GM12878 (cell line): ENCODE results near the gene SARDH. TPM values are rescaled to one million over a fixed set of nuclear protein-coding genes. Genes with fewer than 3 reads are reported as not detected.

ENCODE experiments used
- ATAC-seq: fragments of 200-7000 bp; cut with Tn5 transposase; 3 replicates; pipeline ENCODE4 v1.9.1; 2020; ENCODE audit warnings: mild to moderate bottlenecking, moderate library complexity
- BruUV-seq: library from RNA; stranded (reverse); fragments of 400-500 nt; replicated peaks from 2 replicates; lab custom pipeline; 2021; lab: Mats Ljungman, UMichigan
- CTCF ChIA-PET: fragments of 300-600 bp; sonication (Branson Sonifier 250); formaldehyde crosslinking; extraction: SDS; loops from one replicate; lab custom pipeline; 2021; ENCODE audit warnings: inconsistent platforms; lab: Yijun Ruan, JAX
- POLR2A ChIA-PET: fragments of 350-600 bp; formaldehyde crosslinking; extraction: SDS; loops from one replicate; lab custom pipeline; 2021; ENCODE audit warnings: inconsistent platforms; lab: Charles Lee
- RAD21 ChIA-PET: fragments of 300-600 bp; sonication (Branson Sonifier 250); formaldehyde crosslinking; loops from one replicate; lab custom pipeline; 2023; ENCODE audit warnings: antibody characterized with exemption; ENCODE audit not compliant: unreplicated experiment; lab: Charles Lee
- SMC1A ChIA-PET: fragments of 300-600 bp; sonication (Branson Sonifier 250); formaldehyde crosslinking; loops from one replicate; lab custom pipeline; 2023; ENCODE audit not compliant: unreplicated experiment, uncharacterized antibody; lab: Charles Lee
- DNase-seq: peaks from one replicate; pipeline ENCODE4 v3.0.0-alpha.2; 2011; ENCODE audit warnings: low read depth, low spot score
- FAIRE-seq: peaks from 3 replicates; lab custom pipeline; 2011; peaks lifted over from hg19 to GRCh38; lab: Jason Lieb, UNC
- H2AFZ ChIP-seq: 2 replicates; pipeline ENCODE4 v1.6.0; 2011; ENCODE audit warnings: low read depth, low read length, control low read depth; ENCODE audit not compliant: control insufficient read depth
- H3K27ac ChIP-seq: 2 replicates; pipeline ENCODE4 v1.5.1; 2011; ENCODE audit warnings: control low read depth; ENCODE audit not compliant: control insufficient read depth, insufficient read depth
- H3K27me3 ChIP-seq, 2 experiments: replicated peaks in 1 of 2; 2 replicates each; pipeline versions ENCODE4 v1.6.0 to v1.6.1; 2011; ENCODE audit warnings: low read length in 1 of 2; ENCODE audit not compliant: control insufficient read depth in 2 of 2, insufficient read depth in 2 of 2
- H3K36me3 ChIP-seq, 2 experiments: 2 replicates each; pipeline ENCODE4 v1.5.1; 2011; ENCODE audit warnings: low read length in 1 of 2; ENCODE audit not compliant: control insufficient read depth in 2 of 2, insufficient read depth in 2 of 2
- H3K4me1 ChIP-seq: 2 replicates; pipeline ENCODE4 v1.6.1; 2011; ENCODE audit warnings: mild to moderate bottlenecking, low read length, moderate library complexity, mixed read lengths; ENCODE audit not compliant: control insufficient read depth, insufficient read depth
- H3K4me2 ChIP-seq: 2 replicates; pipeline ENCODE4 v1.6.0; 2011; ENCODE audit warnings: control low read depth; ENCODE audit not compliant: control insufficient read depth, insufficient read depth
- H3K4me3 ChIP-seq: fragments of 200-600 bp; sonication (generic); 2 replicates; pipeline ENCODE4 v1.5.1; 2016
- H3K79me2 ChIP-seq: 2 replicates; pipeline ENCODE4 v1.6.0; 2011; ENCODE audit warnings: low read length; ENCODE audit not compliant: control insufficient read depth, insufficient read depth
- H3K9ac ChIP-seq: 2 replicates; pipeline ENCODE4 v1.8.0; 2011; ENCODE audit warnings: low read length, control low read depth, mixed read lengths; ENCODE audit not compliant: control insufficient read depth, insufficient read depth
- H3K9me3 ChIP-seq: replicated peaks from 3 replicates; pipeline ENCODE4 v1.5.1; 2011; ENCODE audit warnings: mild to moderate bottlenecking, low read length; ENCODE audit not compliant: control insufficient read depth, insufficient read depth
- H4K20me1 ChIP-seq: 2 replicates; pipeline ENCODE4 v1.6.0; 2011; ENCODE audit not compliant: control insufficient read depth, insufficient read depth
- BACH1 ChIP-seq: fragments of 450-650 bp; IDR thresholded peaks from 2 replicates; pipeline ENCODE4 v1.6.1; 2017; ENCODE audit warnings: mild to moderate bottlenecking, borderline replicate concordance
- BRCA1 ChIP-seq: IDR thresholded peaks from 2 replicates; pipeline ENCODE4 v1.6.1; 2011; ENCODE audit warnings: low read depth, low read length, improper control_type of control experiment
- CBFB ChIP-seq: IDR thresholded peaks from 2 replicates; pipeline ENCODE4 v1.6.1; 2016; ENCODE audit warnings: antibody characterized with exemption, low read depth
- EED ChIP-seq: sonication (generic); IDR thresholded peaks from 2 replicates; pipeline ENCODE4 v1.6.1; 2016; ENCODE audit warnings: antibody characterized with exemption, low read depth
- HDAC2 ChIP-seq: fragments of 200-600 bp; sonication (generic); IDR thresholded peaks from 2 replicates; pipeline ENCODE4 v1.6.1; 2017
- JUNB ChIP-seq: IDR thresholded peaks from 2 replicates; pipeline ENCODE4 v1.6.1; 2016; ENCODE audit warnings: antibody characterized with exemption, mild to moderate bottlenecking
- PAX8 ChIP-seq: fragments of 450-650 bp; IDR thresholded peaks from 2 replicates; pipeline ENCODE4 v1.6.1; 2017; ENCODE audit warnings: mild to moderate bottlenecking, moderate library complexity
- POLR2A ChIP-seq: IDR thresholded peaks from 2 replicates; pipeline ENCODE4 v1.6.1; 2011; ENCODE audit warnings: low read depth, mild to moderate bottlenecking, low read length
- RELA ChIP-seq: fragments of 450-650 bp; IDR thresholded peaks from 2 replicates; pipeline ENCODE4 v1.8.0; 2014; ENCODE audit warnings: borderline replicate concordance; ENCODE audit not compliant: partially characterized antibody
- STAT1 ChIP-seq: fragments of 450-650 bp; conservative IDR thresholded peaks from 2 replicates; pipeline ENCODE4 v1.6.1; 2014; ENCODE audit warnings: antibody characterized with exemption, mild to moderate bottlenecking
- TAF1 ChIP-seq: IDR thresholded peaks from 2 replicates; pipeline ENCODE4 v1.6.1; 2011; ENCODE audit warnings: mild to moderate bottlenecking, low read depth, low read length, borderline replicate concordance
- YBX1 ChIP-seq: fragments of 450-650 bp; IDR thresholded peaks from 2 replicates; pipeline ENCODE4 v1.6.1; 2016; ENCODE audit warnings: antibody characterized with exemption
- ZNF24 ChIP-seq: fragments of 450-650 bp; IDR thresholded peaks from 2 replicates; pipeline ENCODE4 v1.6.1; 2017; ENCODE audit warnings: antibody characterized with exemption, mild to moderate bottlenecking
- ZNF274 ChIP-seq: IDR thresholded peaks from one replicate; pipeline ENCODE4 v1.8.0; 2011; ENCODE audit not compliant: insufficient read length, insufficient read depth
- WGBS: methylation state at CpG from one replicate; pipeline ENCODE4 v1.1.6; 2016; ENCODE audit warnings: low lambda C conversion rate; ENCODE audit not compliant: insufficient replicate concordance, insufficient coverage; ENCODE audit errors: missing lambda C conversion rate; 5-methylcytosine and 5-hydroxymethylcytosine counted together
- in situ Hi-C: fragments of 300-500 bp; cut with MboI; formaldehyde crosslinking; loops from 9 replicates; pipeline ENCODE4 v1.14.3; 2018; ENCODE audit warnings: mixed read lengths
- intact Hi-C: fragments of 100-400 bp; cut with micrococcal nuclease; formaldehyde crosslinking; loops from one replicate; pipeline ENCODE4 v1.14.2; 2022; ENCODE audit not compliant: unreplicated experiment
- polyA plus RNA-seq, 11 experiments: library from polyadenylated mRNA; depleted of rRNA in 4 of 11; unstranded in 6 of 11; stranded (reverse) in 5 of 11; fragments of >200 nt; fragmentation: Nextera tagmentation in 4 of 11; fragmentation: Illumina TruSeq in 1 of 11; extraction: Ambion mirVana in 4 of 11; extraction: Trizol in 1 of 11; gene quantifications; 1 replicate in 1 of 11; 2 replicates in 10 of 11; pipeline versions ENCODE4 v1.2.1 to v1.2.3, GENCODE V29; 2011 to 2016; ENCODE audit warnings: inconsistent platforms in 2 of 11, missing spikeins in 2 of 11, low read depth in 1 of 11
- total RNA-seq, 4 experiments: library from RNA; depleted of rRNA in 3 of 4; stranded (reverse); fragments of >200 nt in 3 of 4; fragmentation: Illumina TruSeq in 1 of 4; extraction: Trizol in 1 of 4; gene quantifications; 2 replicates each; pipeline versions ENCODE4 v1.2.1 to v1.2.3, GENCODE V29; 2013 to 2021
- TF ChIP-seq, protein P1 (sequence below): IDR thresholded peaks from 2 replicates; pipeline ENCODE4 v1.6.1; 2011; ENCODE audit warnings: mild to moderate bottlenecking, low read depth, low read length, moderate library complexity; ENCODE audit not compliant: insufficient replicate concordance
- TF ChIP-seq, protein P2 (sequence below): fragments of 450-650 bp; formaldehyde crosslinking; IDR thresholded peaks from 2 replicates; pipeline ENCODE4 v1.5.0; 2022; ENCODE audit warnings: mild to moderate bottlenecking, missing genetic modification characterization

Gene SARDH
- total and polyA plus RNA-seq, 10 of the 15 experiments (the other 5 are each of a cell fraction or from before 2014, with no cell fraction given): 0.03 to 0.15 (median 0.10) TPM; not detected in 6

DNA sequence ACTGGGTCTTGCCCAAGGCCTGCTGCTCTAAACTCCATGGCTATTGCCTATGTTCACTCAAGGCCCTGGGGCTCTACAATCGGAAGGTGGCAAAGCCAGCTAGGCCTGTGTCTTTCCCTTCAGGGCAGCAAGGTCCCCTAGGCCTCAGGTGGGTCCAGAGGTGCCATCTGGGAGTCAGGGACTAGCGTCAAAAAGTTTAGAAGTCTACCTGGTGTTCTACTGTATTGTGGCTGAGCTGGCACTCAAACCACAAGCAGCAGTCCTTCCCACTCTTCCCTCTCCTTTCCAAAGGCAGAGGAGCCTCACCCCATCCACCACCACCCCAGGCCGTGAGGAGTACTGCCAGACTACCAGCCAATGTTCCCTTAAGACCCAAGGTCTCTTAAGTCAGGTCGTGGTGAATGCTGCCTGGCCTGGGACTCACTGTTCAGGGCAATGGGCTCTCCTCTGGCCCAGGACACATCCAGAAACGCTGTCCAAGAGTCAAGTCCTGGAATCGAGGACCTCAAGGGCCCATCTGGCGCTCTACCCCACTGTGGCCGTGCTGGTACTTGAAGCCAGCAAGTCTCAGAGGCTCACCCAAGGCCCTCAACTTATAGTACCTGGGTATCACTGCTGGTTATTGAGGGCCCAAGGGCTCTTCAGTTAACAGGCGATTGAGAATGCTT is 13.0 kb upstream of the SARDH start:
- DNase-seq (no peak), ATAC-seq (no peak), FAIRE-seq (no peak)
- H3K79me2 ChIP-seq: no peaks in the 10 kb centered on the region
- H4K20me1 ChIP-seq: no peaks in the 10 kb centered on the region
- ChIA-PET RAD21 (no interaction called here), SMC1A (no interaction called here), CTCF (interaction anchor here (1.0 to 1.7 kb wide), 3 partner anchors 8 to 243 kb away, joined by 4 to 9 read pairs (median 5); no protein-coding TSS in a partner anchor), POLR2A (no interaction called here)
- no peaks in the 10 kb centered on the region for H3K4me1 ChIP-seq
- no TSS peak for BruUV-seq
- H3K27me3 ChIP-seq: peaks cover 0 to under 1% of the 10 kb centered on the region in 2 experiments; a peak in 1 of 4 replicates
- intact Hi-C loops: no loop called here
- WGBS: 36% methylated on average over 9 of the region's 9 CpGs
- H3K4me2 ChIP-seq: no peak overlapping the region
- H2AFZ ChIP-seq: no peak overlapping the region
- in situ Hi-C loops: no loop called here
- TF ChIP-seq YBX1: no peak
- TF ChIP-seq PAX8: no peak
- no peak for TF ChIP-seq ZNF274
- TF ChIP-seq CBFB: no peak
- TF ChIP-seq EED: no peak
- TF ChIP-seq, protein P1, sequence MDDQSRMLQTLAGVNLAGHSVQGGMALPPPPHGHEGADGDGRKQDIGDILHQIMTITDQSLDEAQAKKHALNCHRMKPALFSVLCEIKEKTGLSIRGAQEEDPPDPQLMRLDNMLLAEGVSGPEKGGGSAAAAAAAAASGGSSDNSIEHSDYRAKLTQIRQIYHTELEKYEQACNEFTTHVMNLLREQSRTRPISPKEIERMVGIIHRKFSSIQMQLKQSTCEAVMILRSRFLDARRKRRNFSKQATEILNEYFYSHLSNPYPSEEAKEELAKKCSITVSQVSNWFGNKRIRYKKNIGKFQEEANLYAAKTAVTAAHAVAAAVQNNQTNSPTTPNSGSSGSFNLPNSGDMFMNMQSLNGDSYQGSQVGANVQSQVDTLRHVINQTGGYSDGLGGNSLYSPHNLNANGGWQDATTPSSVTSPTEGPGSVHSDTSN: no peak
- TF ChIP-seq, protein P2, sequence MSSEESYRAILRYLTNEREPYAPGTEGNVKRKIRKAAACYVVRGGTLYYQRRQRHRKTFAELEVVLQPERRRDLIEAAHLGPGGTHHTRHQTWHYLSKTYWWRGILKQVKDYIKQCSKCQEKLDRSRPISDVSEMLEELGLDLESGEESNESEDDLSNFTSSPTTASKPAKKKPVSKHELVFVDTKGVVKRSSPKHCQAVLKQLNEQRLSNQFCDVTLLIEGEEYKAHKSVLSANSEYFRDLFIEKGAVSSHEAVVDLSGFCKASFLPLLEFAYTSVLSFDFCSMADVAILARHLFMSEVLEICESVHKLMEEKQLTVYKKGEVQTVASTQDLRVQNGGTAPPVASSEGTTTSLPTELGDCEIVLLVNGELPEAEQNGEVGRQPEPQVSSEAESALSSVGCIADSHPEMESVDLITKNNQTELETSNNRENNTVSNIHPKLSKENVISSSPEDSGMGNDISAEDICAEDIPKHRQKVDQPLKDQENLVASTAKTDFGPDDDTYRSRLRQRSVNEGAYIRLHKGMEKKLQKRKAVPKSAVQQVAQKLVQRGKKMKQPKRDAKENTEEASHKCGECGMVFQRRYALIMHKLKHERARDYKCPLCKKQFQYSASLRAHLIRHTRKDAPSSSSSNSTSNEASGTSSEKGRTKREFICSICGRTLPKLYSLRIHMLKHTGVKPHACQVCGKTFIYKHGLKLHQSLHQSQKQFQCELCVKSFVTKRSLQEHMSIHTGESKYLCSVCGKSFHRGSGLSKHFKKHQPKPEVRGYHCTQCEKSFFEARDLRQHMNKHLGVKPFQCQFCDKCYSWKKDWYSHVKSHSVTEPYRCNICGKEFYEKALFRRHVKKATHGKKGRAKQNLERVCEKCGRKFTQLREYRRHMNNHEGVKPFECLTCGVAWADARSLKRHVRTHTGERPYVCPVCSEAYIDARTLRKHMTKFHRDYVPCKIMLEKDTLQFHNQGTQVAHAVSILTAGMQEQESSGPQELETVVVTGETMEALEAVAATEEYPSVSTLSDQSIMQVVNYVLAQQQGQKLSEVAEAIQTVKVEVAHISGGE (CRISPR knock-in tag): no peak
- no peak for TF ChIP-seq POLR2A
- no peak for TF ChIP-seq STAT1
- TF ChIP-seq RELA: no peak
- TF ChIP-seq BACH1: no peak
- no peak for TF ChIP-seq BRCA1
- no peak for TF ChIP-seq ZNF24
- no peak for TF ChIP-seq JUNB
- no peak for TF ChIP-seq HDAC2
- no peak for TF ChIP-seq TAF1
- H3K4me3 ChIP-seq: no peak overlapping the region
- no peaks in the 10 kb centered on the region for H3K9me3 ChIP-seq
- no peak overlapping the region for H3K9ac ChIP-seq
- no peaks in the 10 kb centered on the region for H3K36me3 ChIP-seq
- no peak overlapping the region for H3K27ac ChIP-seq
